HG03196 (cell line): ENCODE results near the gene KLK1.

Source experiments
- ATAC-seq: cut with Tn5 transposase; IDR thresholded peaks from one replicate; pipeline ENCODE4 v1.9.1; 2021; ENCODE audit not compliant: unreplicated experiment

Gene KLK1

DNA sequence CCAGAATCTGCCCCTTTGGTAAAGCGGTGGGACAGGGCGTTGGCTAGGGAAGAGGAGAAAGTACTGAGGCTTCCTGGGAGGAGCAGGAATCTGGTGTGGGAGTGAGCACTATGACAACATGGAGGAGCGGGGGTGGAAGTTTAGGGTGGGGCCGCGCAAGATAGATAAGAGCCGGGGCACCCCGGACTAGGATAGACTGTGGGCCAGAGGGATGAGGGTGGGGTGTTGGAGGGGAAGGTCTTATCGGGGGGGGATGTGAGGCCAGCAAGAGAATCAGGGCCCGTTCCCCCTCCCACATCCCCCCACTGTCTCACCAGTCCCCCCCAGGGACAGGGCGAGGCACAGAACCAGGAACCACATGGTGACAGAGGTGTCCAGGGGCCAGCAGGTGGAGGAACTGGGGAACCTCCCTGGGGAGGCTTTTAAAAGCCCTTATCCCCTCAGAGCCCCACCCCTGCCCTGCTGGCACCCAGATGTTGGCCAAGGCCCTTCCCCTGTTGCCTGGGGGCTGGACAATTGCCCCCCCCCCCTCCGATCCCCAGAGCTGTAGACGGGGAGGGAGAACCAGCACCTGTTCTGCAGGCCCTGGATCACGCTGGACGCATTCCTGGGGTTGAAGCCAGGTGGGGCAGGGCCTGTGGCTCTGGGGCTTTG lies at the start of gene KLK1:
Gene KLK1 (minus strand): TSS at position 399 of the 654 bp plus-strand sequence. CDS start 39 bp downstream, at position 360.
- ATAC-seq, result no peak

GRCh38 chr19:50873056-50873455 lies 49.5 kb upstream of the KLK1 start, which contains the start of gene KLK2:
Gene KLK2 (plus strand): TSS chr19:50873439. CDS start chr19:50873474, 35 bp downstream.
- ATAC-seq, result no peak

DNA sequence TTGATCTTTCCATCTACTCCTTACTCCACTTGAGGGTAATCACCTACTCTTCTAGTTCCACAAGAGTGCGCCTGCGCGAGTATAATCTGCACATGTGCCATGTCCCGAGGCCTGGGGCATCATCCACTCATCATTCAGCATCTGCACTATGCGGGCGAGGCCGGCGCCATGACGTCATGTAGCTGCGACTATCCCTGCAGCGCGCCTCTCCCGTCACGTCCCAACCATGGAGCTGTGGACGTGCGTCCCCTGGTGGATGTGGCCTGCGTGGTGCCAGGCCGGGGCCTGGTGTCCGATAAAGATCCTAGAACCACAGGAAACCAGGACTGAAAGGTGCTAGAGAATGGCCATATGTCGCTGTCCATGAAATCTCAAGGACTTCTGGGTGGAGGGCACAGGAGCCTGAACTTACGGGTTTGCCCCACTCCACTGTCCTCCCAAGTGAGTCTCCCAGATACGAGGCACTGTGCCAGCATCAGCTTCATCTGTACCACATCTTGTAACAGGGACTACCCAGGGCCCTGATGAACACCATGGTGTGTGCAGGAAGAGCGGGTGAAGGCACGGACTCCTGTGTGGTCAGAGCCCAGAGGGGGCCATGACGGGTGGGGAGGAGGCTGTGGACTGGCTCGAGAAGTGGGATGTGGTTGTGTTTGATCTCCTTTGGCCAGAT lies 47.0 kb upstream of the KLK1 start:
- no peak for ATAC-seq

- ATAC-seq, result no peak
Observed at GRCh38 chr19:50869479-50869878, 45.9 kb upstream of the KLK1 start.

DNA sequence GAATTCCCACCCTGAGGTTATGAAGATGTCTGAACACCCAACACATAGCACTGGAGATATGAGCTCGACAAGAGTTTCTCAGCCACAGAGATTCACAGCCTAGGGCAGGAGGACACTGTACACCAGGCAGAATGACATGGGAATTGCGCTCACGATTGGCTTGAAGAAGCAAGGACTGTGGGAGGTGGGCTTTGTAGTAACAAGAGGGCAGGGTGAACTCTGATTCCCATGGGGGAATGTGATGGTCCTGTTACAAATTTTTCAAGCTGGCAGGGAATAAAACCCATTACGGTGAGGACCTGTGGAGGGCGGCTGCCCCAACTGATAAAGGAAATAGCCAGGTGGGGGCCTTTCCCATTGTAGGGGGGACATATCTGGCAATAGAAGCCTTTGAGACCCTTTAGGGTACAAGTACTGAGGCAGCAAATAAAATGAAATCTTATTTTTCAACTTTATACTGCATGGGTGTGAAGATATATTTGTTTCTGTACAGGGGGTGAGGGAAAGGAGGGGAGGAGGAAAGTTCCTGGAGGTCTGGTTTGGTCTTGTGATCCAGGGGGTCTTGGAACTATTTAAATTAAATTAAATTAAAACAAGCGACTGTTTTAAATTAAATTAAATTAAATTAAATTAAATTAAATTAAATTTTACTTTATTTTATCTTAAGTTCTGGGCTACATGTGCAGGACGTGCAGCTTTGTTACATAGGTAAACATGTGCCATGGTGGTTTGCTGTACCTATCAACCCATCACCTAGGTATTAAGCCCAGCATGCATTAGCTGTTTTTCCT lies 38.1 kb upstream of the KLK1 start:
- ATAC-seq, result no peak

- ATAC-seq, result no peak
Observed at GRCh38 chr19:50861010-50861409, 37.4 kb upstream of the KLK1 start.

- no peak for ATAC-seq
Observed at GRCh38 chr19:50859849-50860248, 36.3 kb upstream of the KLK1 start.

- no peak for ATAC-seq
Observed at GRCh38 chr19:50858886-50859285, 35.3 kb upstream of the KLK1 start.

DNA sequence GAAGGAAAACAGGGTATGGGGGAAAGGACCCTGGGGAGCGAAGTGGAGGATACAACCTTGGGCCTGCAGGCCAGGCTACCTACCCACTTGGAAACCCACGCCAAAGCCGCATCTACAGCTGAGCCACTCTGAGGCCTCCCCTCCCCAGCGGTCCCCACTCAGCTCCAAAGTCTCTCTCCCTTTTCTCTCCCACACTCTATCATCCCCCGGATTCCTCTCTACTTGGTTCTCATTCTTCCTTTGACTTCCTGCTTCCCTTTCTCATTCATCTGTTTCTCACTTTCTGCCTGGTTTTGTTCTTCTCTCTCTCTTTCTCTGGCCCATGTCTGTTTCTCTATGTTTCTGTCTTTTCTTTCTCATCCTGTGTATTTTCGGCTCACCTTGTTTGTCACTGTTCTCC lies 33.8 kb upstream of the KLK1 start:
- ATAC-seq, result no peak

- no peak for ATAC-seq
Observed at GRCh38 chr19:50854636-50855410, 31.2 kb upstream of the KLK1 start, which contains the start of gene KLK3. Gene KLK3 (plus strand): TSS chr19:50854915. CDS start chr19:50854956, 41 bp downstream.

- ATAC-seq, result no peak
Observed at GRCh38 chr19:50851620-50852019, 28.0 kb upstream of the KLK1 start.

- ATAC-seq, result no peak
Observed at GRCh38 chr19:50850738-50851137, 27.2 kb upstream of the KLK1 start.

GRCh38 chr19:50844296-50844935 lies 20.8 kb upstream of the KLK1 start:
- ATAC-seq, result no peak

DNA sequence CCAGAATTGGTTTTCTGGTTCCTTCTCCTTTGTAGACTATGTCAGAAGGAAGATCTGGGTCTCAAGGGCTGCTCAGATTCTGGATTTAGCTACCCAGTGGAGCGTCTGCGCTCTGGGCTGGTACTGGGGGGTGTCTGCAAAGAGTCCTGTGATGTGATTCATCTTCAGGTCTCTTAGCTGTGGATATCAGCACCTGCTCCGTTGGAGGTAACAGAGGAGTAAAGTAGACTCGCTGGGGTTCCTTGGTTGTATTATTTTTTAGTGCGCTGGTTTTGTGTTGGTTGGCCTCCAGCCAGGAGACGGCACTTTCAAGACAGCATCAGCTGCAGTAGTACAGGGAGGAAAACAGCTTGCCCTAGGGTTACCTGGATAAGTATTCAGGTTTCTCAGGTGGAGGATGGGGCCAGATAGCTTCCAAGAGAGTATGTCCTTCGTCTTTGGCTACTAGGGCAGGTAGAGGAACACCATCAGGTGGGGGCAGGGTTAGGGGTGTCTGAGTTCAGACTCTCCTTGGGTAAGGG lies 20.2 kb upstream of the KLK1 start:
- ATAC-seq, result no peak

- ATAC-seq, result no peak
Observed at GRCh38 chr19:50843205-50843604, 19.6 kb upstream of the KLK1 start.

DNA sequence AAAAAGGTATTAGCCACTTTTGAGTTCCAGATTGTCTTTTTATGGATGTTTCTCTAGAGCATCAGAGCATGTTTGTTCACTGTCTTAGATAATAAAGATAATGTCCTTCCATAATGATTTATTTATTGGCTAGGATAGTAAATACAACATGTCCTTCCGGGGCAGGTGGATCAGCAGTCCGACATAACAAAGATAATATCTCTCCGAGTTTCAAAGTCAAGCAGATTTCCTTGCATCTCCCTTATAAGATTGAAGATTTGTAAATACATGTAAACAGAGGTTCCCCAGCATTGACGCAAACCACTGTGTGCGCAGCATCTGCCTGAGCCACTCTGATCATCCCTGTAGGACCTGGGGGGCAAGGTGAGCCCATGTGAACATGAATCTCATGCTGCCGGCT lies 18.5 kb upstream of the KLK1 start:
- no peak for ATAC-seq

- no peak for ATAC-seq
Observed at GRCh38 chr19:50839712-50840655, 16.4 kb upstream of the KLK1 start.

DNA sequence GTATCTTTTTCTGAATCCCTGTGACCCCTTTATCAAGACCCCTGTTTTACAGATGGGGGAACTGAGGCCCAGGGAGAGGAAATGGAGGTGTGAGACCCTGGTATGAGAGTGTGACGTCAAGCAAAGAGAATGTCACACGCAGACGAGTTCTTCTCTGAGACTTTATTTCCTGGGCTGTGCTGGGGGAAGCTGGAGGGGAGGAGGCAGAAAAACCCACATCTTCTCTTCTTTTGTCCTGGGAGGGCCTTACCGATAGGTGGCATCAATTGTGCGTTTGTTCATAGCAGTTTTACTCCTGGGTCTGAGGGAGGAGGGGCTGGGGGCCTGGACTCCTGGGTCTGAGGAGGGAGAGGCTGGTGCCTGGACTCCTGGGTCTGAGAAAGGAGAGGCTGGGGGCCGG lies 14.7 kb upstream of the KLK1 start:
- ATAC-seq, result no peak

GRCh38 chr19:50837300-50837699 lies 13.7 kb upstream of the KLK1 start:
- no peak for ATAC-seq
